ENCODE measurements around the gene MARK2.
"Not testable (repeated sequence)": the region's sequence is repeated elsewhere in the genome, so short reads cannot be mapped to it uniquely, and the experiment has no call there.

Gene MARK2

DNA sequence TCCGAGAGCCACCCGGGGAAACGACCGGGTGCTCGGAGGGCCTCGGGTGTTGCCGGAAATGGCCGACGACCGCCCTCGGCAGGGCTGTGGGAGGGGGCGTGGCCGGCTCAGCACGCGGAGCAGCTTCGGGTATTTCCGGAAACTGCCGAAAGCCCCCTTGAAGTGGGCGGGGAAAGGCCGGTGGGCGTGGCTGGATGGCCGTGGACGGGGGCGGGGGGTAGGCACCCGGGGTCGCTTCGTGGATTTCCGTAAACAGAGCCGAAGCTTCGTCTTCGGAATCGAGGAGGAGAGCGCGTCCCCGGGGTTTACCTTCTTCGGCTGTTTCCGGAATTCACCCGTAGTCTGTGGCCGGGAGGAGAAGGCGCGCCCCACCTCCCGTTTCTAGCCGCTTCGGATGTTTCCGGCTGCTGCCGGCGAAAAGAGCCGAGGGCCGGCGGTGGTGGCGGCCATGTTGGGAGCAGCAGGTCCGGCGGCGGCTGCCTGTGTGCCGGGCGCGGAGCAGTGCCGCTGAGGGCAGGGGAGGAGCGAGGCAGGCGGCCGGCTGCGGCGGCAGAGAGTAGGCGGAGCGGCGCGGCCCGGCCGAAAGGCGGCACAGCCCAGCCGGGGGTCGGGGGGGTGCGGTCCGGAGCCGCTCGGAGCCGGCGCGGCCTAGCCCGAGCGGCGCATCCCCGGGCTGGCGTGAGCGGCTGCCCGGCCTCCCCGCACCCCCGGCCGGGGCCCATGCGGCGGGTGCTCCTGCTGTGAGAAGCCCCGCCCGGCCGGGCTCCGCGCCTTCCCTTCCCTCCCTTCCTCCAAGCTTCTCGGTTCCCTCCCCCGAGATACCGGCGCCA, at the start of gene MARK2:
Gene MARK2, plus strand, starts transcription at position 433 of the 830 bp plus-strand sequence. Its CDS starts 397 bp downstream, at position 830.
- DNase-seq = peak; percentile 98

- no peak for DNase-seq
Measured at GRCh38 chr11:63791495-63792167, 47.3 kb upstream of the MARK2 start.

GRCh38 chr11:63793161-63793560, 45.7 kb upstream of the MARK2 start:
- no peak for DNase-seq

DNA sequence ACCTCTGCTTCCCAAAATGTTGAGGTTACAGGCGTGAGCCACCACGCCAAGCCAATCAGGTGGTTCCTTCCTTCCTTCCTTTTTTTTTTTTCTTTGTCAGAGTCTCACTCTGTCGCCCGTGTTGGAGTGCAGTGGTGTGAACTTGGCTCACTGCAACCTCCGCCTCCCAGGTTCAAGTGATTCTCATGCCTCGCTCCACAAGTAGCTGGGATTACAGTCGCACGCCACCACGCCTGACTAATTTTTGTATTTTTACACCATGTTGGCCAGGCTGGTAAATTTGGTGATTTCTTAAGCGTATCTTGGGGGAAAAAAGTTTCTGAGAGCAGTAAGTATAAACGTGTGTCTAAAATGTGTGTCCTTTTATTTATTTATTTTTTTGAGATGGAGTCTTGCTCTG, 43.8 kb upstream of the MARK2 start:
- DNase-seq = no peak

GRCh38 chr11:63800921-63801320, 38.0 kb upstream of the MARK2 start:
- DNase-seq = no peak

GRCh38 chr11:63802637-63803414, 36.1 kb upstream of the MARK2 start:
- no peak for DNase-seq

DNA sequence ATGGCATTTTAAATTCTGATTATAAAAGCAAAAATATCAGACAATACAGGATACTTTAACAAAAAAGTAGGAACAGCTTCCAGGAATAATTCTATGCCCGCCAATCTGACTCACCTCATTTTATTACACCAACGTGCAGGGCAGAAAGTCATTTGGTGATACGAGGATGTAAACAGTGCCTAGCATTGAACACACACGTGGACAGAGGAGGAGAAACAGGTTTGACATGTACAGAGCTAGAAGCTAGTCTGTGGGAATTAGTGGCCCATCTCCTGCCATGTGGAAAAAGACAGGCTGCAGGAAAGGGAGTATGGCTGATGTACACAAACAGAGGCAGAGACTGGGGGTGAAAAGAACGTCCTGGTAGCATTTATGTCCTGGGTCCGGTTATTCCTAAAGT, 34.7 kb upstream of the MARK2 start:
- no peak for DNase-seq

DNA sequence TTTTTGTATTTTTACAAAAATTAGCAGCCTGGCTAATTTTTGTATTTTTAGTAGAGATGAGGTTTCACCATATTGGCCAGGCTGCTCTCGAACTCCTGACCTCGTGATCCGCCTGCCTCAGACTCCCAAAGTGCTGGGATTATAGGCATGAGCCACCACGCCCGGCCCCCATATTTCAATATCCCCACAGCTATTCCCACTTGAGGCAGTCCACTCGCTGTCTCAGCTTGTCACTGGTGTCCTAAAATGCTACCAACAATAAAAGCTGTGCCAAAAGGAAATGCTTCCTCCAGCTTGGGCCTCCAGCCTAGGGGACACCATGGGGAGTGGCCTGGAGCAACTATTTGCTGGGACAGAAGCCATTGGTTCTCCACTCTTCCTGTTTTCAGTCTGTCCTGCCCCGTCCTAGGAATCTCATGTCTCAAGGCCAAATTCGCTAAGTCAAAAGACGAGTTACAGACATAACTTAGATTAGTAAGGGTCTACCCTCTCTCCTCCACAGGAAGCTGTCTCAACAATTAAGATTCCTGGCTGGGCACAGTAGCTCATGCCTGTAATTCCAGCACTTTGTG, 33.0 kb upstream of the MARK2 start:
- DNase-seq = no peak

- DNase-seq = not testable (repeated sequence)
Measured at GRCh38 chr11:63810383-63810782, 28.5 kb upstream of the MARK2 start.

DNA sequence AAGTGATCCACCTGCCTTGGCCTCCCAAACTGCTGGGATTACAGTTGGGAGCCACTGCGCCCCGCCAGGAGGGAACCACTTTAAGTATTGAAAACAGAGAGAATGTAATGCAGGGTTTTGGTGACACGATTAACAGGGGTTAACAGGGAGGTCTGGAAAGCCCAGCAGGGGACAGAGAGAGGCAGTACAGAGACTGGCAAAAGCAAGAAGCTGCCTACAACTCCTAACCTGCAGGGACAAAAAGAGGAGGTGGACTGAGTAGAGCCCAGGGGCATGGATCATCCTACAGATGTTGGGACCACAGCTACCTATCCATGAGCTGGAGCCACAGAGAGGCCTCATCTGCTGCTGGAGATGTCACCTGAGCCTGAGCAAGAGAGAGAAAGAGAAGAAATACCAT, 27.4 kb upstream of the MARK2 start:
- no peak for DNase-seq

DNA sequence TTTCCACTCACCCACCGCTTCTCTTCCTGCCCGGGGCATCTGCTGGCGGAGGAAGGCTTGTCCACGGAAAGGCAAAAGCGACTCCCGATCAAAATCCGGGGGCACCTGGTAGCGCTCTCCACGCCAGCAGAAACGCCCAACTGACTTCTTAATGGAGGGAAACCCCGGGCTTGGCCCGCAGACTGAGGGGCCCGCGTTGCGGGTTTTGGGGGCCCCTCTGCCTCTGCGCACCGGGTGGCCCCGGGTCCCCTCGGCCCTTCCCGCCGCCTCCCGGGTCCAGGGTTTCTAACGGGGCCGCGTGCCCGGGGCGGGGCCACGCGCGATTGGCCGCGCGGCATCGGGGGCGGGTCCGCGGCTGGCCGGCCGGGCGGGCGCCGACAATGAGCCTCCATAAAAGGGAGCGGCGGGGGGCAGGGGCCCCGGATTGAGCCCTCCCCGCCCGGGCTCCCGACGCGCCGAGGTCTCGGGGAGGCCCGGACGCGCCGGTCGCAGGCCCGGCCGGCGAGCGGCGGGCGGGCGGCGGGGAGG, 25.8 kb upstream of the MARK2 start, which contains the start of gene SPINDOC:
Gene SPINDOC, plus strand, starts transcription at position 422 of the 528 bp plus-strand sequence. CDS start 231 bp downstream, outside the sequence.
- DNase-seq = peak; percentile 79

GRCh38 chr11:63813563-63814382, 25.1 kb upstream of the MARK2 start:
- DNase-seq = peak; percentile 51

DNA sequence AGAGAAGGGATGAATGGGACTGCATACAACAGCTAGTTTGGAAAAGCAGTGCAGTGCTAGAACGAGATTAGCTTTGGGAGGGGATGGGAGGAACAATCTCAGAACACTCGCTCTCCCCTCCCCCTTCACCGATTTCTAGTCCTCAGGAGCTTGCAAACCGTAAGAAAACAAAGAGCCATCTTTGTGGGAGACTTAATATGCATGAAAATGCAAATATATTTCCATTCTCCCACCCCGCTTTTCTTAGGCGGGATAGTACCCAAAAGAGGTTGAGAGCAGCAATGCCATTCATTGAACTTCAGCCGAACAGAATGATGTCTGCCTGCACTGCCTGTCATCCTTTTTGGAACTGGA, 24.6 kb upstream of the MARK2 start:
- DNase-seq = peak; percentile 25

DNA sequence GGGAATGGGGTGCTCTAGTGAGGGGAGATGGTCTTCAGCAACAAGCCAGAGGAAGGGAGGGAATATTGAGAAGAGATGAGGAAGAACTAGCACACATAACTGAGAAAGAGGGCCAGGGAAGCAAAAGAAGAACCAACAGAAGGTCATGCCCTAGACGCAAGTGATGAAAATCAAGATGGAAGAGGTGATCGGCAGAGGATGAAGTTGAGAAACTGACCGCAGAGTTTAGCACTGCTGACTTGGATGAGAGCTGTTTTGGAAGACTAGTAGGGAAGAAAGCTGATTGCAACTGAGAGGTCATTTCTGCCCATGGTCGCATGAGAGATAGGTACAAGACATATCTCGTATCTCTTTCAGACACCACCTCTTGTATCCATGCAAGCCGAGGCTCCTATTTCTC, 22.7 kb upstream of the MARK2 start:
- DNase-seq = no peak

- DNase-seq = no peak
Measured at GRCh38 chr11:63816732-63817131, 22.2 kb upstream of the MARK2 start.

DNA sequence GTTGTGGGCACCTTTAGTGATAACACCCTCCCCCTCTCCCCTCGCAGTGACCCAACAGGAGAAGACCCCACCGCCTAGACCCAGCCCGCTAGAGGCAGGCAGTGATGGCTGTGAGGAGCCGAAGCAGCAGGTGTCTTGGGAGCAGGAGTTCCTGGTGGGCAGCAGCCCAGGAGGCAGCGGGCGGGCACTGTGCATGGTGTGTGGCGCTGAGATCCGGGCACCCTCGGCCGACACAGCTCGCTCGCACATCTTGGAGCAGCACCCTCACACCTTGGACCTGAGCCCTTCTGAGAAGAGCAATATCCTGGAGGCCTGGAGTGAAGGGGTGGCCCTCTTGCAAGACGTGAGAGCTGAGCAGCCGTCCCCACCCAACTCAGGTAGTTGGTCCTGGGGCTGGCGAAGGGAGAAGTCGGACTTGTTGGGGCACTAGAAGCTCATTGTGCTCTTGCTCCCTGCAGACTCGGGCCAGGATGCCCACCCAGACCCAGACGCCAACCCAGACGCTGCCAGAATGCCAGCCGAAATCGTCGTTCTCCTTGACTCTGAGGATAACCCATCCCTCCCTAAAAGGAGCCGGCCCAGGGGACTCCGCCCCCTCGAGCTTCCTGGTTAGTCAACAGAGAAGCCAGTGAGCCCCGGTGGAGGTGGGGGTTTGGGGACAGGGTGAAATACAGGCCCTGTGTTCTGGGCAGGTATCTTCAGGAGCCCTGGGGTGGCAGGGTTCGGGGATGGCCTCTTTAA, 21.0 kb upstream of the MARK2 start:
- DNase-seq = no peak

DNA sequence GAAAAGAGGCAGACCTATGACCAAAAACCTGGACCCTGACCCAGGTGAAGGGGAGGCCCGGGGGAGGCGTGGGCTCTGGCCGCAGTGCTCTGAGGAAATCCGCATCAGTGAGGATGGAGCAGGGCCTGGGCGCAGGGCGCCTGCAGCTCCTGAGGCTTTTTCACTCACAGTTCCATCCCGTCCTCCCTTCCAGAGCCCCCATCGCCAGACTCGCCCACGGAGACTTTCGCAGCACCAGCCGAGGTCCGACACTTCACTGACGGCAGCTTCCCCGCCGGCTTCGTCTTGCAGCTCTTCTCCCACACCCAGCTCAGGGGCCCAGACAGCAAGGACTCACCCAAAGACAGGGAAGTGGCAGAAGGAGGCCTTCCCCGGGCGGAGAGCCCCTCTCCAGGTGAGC, 20.3 kb upstream of the MARK2 start:
- DNase-seq = no peak

DNA sequence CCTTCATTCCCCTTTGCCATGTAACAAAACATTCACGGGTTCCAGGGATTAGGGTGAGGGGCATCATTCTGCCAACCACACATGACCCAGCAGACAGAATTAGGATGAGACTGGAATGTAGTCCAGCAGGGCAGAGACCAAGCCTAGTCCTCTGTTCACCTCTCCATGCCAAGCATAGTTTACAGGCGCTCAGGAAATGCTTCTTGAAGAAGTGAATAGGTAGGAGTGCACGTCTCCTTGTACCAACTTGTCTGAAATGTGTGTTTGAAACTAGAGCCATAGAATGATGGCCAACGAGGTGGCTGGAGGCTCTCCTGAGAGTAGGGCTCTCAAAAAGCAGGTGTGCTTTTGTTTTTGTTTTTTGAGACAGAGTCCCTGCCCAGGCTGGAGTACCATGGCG, 17.5 kb upstream of the MARK2 start:
- DNase-seq = no peak

- DNase-seq = no peak
Measured at GRCh38 chr11:63826471-63827190, 12.3 kb upstream of the MARK2 start.

GRCh38 chr11:63829823-63830489, 9.0 kb upstream of the MARK2 start:
- peak; percentile 63 for DNase-seq

Data from hematopoietic multipotent progenitor cell treated with erythropoietin and hydrocortisone succinate and interleukin-3 and kit ligand, for 6 days (in vitro differentiated cells).